Vagina (tissue), 2 donors: ENCODE results near the gene UTP18.

Source experiments
- POLR2A ChIP-seq, 2 donors: fragments of 450-650 bp; IDR thresholded peaks; one replicate each; pipeline ENCODE4 v1.6.1; 2017; ENCODE audit warnings: antibody characterized with exemption in 2 of 2, mild to moderate bottlenecking in 2 of 2, moderate library complexity in 2 of 2
- POLR2AphosphoS5 ChIP-seq, 2 donors: sonication (generic); formaldehyde crosslinking; IDR thresholded peaks; one replicate each; pipeline ENCODE4 v1.9.0; 2017; ENCODE audit warnings: antibody characterized with exemption in 2 of 2, mild to moderate bottlenecking in 2 of 2, low read depth in 1 of 2; ENCODE audit not compliant: insufficient read depth in 1 of 2
- TF ChIP-seq, protein P1 (sequence below), 3 experiments: fragments of 450-650 bp in 2 of 3; fragments of 200-600 bp in 1 of 3; sonication (generic) in 1 of 3; IDR thresholded peaks; one replicate each; pipeline ENCODE4 v1.5.1; 2017 to 2019; ENCODE audit warnings: antibody characterized with exemption in 3 of 3, mild to moderate bottlenecking in 2 of 3, moderate library complexity in 2 of 3

DNA sequence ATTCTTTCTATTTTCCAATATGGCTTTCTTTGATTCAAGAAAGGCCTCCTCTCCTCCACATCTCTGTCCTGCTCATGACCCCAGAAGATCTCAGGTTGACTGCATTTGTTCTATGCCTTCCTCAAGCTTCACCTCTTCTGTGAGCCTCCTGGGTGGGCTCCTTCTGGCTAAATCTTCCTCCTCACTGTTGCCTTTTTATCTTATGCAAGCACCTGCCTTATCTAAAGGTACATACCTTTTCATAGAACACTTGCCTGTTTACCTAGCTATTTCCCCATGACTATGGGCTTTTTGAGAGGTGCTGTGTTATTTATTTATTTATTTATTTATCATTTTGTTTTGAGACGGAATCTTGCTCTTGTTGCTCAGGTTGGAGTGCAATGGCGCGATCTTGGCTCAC lies 81.1 kb downstream of the UTP18 start:
- TF ChIP-seq POLR2A (IDR thresholded peaks at IDR 0.05) (no peak), POLR2AphosphoS5 (IDR thresholded peaks at IDR 0.05; ENCODE audit: insufficient read depth in 1 of 2, low read depth in 1 of 2) (no peak)
- TF ChIP-seq, protein P1, sequence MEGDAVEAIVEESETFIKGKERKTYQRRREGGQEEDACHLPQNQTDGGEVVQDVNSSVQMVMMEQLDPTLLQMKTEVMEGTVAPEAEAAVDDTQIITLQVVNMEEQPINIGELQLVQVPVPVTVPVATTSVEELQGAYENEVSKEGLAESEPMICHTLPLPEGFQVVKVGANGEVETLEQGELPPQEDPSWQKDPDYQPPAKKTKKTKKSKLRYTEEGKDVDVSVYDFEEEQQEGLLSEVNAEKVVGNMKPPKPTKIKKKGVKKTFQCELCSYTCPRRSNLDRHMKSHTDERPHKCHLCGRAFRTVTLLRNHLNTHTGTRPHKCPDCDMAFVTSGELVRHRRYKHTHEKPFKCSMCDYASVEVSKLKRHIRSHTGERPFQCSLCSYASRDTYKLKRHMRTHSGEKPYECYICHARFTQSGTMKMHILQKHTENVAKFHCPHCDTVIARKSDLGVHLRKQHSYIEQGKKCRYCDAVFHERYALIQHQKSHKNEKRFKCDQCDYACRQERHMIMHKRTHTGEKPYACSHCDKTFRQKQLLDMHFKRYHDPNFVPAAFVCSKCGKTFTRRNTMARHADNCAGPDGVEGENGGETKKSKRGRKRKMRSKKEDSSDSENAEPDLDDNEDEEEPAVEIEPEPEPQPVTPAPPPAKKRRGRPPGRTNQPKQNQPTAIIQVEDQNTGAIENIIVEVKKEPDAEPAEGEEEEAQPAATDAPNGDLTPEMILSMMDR (IDR thresholded peaks at IDR 0.05): no peak
